Lower leg skin (tissue), 4 donors: ENCODE measurements around the gene ZNF658. TPM values are rescaled to one million over a fixed set of nuclear protein-coding genes. Genes with fewer than 3 reads are reported as not detected.
"Not testable (repeated sequence)": the region's sequence is repeated elsewhere in the genome, so short reads cannot be mapped to it uniquely, and the experiment has no call there.

ENCODE experiments used
- DNase-seq, 2 donors: peaks; one replicate each; pipeline ENCODE4 v3.0.0-alpha.2; 2019; ENCODE audit warnings: low spot score in 2 of 2
- H3K4me3 ChIP-seq: fragments of 200-600 bp; sonication (generic); 2 replicates; pipeline ENCODE4 v1.5.1; 2017; ENCODE audit warnings: mild to moderate bottlenecking, low read depth; ENCODE audit not compliant: poor library complexity, severe bottlenecking
- WGBS, 2 donors: methylation state at CpG; one replicate each; pipeline ENCODE4 v1.1.5; 2018; 5-methylcytosine and 5-hydroxymethylcytosine counted together
- intact Hi-C: fragments of 100-400 bp; cut with DNase I; formaldehyde crosslinking; loops from one replicate; pipeline ENCODE4 v1.15.0; 2023; ENCODE audit warnings: low total_unique reads
- total RNA-seq, 4 donors: library from RNA; depleted of rRNA; stranded (reverse); fragments of >200 nt; gene quantifications; one replicate each; pipeline ENCODE4 v1.1.0, GENCODE V29; 2016

Gene ZNF658
- total RNA-seq, 4 donors from 2014 or later, result 8.5 to 14.3 (median 12.0) TPM

GRCh38 chr9:66952576-66952975 lies 52.1 kb downstream of the ZNF658 start:
- WGBS, 2 donors, result 92 to 94% methylated on average over 9 of the region's 11 CpGs
- DNase-seq, intact Hi-C loops, H3K4me3 ChIP-seq: not testable (repeated sequence)

Other genes starting within 250 kb of the ZNF658 start
- gene SPATA31A3, start 91.8 kb downstream of the ZNF658 start, total RNA-seq, result not detected